GM19455 (cell line): Measurements from ENCODE around the gene AGBL3.

Experiments used
- ATAC-seq: cut with Tn5 transposase; IDR thresholded peaks from one replicate; pipeline ENCODE4 v1.9.1; 2021; ENCODE audit not compliant: unreplicated experiment

The AGBL3 gene

DNA sequence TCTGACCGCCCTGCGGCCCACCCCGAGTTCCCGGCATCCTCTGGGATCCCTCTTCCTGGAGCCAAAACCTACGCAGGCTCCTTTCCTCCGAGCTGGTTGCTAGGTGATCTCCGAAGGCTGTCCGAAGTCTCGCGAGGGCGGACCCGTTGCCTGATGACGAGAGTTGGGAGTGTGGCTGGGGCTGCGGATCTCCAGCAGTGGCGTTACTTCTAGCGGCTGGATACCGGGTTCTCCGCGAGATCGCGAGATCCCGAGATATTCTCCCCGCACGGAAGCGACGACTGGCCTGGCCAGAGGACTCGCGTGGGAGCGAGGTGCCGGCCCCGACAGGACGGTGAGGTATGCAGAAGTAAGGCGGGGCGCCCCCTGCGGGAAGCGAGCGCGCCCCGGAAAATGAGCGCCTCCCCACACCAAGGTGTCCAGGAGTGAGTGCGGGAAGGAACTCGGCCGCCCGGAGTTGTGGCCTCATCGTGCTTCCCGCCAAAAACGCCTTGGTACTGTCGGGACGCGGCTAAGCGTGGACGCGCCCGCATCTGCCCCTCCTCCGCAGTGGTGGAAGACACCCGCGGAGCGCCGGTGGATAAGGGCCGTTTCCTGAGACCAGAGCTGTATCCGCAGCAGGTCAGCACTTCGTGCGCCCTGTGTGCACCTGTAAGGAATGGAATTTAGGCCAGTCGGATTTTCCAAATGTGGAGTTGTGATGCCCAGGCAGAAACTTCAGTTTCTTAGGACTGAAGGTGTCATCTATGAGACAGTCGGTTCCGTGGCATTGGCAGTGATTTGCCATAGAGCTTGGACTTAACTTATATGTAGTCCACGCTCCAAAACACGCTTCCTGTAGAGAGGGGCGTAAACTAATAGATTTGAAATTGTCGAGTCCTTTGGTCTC lies at the start of gene AGBL3:
Gene AGBL3 (plus strand): TSS at position 146 of the 889 bp plus-strand sequence. CDS start 1,426 bp downstream, outside the sequence.
- peak; percentile 97 for ATAC-seq

DNA sequence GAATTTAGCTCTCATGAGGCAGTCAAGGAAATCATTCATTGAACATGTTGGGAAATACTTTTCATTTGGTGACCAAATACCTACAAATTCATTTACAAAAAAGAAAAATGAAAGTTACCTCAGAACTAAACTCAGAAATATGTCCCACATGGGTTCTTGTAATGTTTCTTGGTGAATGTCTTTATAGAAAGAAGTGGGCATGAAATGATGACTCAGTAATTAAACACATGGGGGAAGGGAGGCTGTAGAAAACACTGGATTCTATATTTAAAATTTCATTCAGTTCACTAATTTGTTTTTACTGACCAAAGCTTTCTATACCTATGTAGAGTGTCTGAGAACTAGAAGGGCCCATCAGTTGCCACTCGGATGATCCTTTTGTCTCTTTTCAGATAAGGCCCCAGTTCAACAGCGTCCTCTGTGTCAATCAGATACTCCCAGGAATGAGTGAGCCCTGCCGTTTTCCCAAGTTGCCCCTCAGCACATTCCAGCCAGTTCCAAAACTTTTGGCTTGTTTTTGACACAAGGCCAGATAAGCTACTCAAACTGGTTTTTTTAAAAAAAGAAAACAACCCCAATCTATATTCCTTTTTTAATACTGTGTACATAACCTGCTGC lies 49.3 kb upstream of the AGBL3 start:
- ATAC-seq: no peak

DNA sequence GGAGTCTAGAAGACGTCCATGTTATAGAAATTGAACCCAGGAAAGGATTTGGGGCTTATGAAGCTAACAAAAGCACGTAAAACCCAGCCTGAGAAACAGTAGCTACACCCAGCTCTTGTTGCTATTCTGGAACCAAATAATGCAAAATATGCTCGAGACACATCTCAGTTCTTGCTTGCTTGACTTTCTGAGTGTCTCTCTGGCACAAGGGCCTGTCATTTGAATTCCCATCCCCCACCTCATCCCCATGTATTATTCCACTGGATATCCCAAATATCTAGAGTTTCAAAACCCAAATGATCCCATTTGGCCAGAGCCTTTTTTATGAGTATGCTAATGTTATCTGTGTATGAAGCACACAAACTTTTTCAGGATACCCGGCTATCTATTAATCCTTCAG lies 48.2 kb upstream of the AGBL3 start:
- ATAC-seq: no peak

DNA sequence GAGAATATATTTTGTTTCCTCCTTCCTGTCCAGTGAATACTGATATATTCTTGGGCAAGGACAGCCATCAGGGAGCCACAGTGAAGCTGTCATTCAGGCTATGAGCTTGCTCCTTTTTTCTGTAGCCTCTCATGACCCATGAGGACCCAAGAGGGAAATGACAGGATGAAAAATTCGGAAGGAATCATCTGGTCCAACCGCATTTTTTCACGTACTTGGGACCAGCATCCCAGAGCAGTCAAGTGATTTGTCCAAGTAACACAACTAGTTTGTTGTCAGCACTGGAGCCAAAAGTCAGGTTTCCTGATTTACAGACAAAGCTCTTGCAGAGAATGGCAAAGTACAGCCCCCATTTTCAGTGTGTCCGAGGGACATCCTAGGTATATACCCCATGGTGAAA lies 47.2 kb upstream of the AGBL3 start:
- ATAC-seq: no peak

DNA sequence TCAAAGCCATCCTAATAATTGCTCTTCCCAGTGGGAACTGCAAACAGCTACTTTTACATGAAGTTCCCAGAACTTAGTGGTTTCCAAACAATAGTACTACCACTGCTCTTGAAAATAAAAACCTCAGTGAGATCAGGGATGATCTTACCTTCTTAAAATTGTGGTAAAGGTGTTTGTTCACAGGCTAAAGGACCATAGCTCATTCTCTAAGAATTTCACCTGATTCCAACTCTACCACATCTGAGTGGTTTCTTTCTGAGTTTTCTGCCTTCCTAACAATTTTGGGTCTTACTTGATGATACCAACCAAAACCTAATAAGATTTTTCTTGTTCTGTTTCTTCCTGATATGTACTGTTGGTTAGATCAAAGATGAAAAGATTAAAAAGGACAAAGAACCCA lies 45.6 kb upstream of the AGBL3 start:
- ATAC-seq: no peak

DNA sequence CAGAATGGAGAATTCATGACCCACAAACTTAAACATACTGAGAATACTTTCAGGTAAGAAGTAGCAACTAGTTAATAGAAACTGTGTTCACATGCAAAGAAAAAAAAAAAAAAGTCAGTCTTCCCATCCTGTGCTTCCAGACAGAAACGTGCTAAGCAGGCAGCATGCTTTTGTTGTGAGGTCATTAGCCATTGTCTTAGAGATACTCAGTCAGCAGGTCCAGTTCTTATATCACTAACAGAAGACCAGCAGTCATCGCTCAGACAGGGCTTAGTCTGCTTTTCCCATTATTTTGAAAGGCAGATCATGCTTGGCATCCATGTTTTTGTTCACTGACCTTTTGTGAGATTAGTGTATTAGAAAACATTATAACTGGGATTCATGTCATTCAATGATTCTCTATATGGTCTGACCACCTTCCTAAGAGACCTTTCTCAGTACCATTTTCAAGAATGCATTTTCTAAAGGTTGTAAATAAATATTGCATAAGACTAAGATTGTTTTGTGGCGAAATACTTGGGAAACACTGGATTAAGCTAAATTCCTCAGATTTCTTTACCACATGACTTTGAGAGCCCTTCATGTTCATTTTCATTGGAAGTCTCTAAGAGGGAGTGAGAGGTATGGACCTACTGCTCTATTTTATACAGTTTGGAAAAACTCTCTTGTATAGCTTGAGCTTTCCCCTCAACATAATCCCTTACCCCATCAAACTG lies 45.0 kb upstream of the AGBL3 start:
- no peak for ATAC-seq

DNA sequence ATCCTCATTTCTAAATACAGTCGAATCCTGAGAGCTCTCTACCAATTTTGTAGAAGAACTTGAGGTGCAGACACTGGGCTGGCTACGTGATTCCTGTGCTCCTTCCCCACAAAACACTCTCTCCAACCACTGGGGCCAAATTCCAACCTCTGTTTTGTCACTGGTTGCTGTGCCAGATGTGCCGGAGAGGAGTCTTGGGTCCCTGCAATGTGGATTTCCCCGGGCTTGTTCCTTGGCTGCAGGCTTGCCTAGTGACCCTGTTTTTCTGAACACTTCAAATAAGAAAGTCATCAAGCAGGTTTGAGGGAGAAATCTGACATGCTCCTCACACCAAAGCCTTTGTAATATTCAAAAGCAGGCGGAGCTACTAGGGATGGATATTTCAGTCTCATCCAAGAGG lies 44.4 kb upstream of the AGBL3 start:
- ATAC-seq: no peak

DNA sequence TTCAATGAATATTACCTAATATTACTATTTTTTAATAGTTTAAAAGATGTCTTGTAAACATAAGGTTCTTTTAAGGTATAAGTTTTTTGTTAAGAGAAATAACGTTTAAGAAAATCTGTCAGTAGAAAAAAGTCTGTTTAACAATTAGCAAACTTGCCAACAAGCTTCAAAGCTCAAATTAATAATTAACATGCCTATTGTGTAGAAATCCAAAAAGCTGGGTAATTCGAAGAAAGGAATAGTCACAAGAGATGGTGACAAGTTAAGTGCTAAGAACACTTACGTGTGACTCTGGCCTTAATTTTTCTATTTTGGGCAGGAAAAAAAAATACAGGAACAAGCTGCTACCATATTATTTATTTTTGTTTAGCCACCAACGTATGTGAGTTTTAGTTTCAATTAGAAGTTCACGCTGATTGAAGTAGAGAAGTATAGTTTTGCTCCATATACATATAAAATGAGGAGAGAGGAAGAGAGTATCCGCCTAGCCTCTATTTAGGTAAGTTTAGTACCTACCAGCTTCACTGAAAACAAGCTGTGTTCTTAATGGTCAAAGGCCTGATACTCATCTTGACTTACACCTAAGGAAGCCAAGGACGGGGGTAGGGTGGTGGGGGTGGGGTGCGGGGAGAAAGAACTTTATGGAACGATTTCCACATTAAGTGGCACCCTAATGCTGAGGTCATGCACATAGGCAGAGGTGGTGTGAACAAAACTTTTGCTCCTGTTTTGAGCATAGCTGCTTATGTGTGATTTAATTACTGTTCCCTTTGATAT lies 43.4 kb upstream of the AGBL3 start:
- ATAC-seq: no peak

DNA sequence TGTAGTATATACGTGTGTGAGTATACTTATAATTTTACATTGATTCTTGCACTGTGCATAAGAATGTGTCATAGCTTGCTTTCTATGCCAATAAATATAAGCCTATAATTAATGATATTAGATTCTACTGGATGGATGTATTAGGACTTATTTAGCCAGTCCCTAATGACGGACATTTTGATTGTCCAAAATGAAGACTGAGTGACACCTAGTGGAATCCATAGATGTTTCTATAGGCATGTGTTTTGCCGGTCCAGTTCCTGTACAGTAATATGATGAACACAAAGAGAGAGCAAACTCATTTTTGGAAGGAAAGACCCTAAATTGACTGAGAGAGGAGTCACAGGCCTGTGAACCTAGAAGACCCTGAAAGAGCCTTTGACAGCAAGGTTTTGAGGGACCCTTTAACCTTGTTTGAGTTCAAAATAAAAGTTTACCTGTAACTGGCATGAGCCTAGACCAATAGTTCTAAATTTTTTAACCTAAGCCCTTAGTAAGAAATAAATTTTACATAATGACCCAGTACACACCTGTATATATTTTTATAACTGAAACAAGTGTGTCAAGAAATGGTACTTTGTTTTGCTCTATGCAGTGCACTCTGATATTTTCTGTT lies 42.4 kb upstream of the AGBL3 start:
- no peak for ATAC-seq

DNA sequence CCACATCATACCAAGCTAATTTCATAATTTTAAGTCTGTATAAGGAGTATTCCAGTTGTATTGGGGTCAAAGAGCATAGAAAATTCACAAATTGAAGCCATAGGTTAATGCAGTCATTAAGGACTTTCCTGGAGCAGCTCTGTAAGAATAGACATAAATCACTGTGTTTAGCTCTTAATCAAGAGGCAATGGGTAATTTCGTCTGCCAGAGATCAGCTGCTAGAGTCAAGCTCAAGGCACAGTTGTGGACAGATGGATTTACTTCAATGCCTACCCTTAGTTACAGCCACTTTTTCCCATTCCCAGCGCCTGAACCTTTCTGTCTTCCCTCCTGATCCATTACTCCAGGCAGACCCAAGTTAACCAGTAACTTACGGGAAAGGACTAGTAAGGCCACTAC lies 40.6 kb upstream of the AGBL3 start:
- ATAC-seq: no peak

DNA sequence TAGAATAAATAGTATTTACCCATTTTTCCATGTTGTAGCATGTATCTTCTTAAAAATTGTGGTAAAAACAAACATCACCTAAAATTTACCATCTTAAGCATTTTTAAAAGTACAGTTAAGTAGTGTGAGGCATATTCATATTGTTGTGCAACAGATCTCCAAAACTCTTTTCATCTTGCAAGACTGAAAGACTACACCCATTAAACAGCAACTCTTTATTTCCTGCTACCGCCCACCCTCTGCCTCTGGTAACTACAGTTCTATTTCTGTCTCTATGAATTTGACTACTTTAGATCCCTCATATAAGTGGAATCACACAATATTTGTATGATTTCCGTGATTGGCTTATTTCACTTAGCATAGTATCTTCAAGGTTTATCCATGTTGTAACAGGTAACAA lies 40.0 kb upstream of the AGBL3 start:
- ATAC-seq: no peak

DNA sequence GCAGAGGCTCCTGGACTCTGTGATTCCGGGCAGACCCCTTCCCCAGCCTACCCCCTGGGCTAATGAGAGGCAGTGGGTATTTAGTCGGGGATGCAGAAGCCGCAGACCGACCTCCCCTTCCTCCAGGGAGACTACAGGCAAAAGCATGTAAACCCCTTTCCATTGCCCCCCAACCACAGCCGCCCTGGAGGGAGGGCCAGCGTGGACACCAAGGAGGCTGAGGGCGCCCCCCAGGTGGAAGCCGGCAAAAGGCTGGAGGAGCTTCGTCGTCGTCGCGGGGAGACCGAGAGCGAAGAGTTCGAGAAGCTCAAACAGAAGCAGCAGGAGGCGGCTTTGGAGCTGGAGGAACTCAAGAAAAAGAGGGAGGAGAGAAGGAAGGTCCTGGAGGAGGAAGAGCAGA lies 39.0 kb upstream of the AGBL3 start:
- ATAC-seq: no peak

DNA sequence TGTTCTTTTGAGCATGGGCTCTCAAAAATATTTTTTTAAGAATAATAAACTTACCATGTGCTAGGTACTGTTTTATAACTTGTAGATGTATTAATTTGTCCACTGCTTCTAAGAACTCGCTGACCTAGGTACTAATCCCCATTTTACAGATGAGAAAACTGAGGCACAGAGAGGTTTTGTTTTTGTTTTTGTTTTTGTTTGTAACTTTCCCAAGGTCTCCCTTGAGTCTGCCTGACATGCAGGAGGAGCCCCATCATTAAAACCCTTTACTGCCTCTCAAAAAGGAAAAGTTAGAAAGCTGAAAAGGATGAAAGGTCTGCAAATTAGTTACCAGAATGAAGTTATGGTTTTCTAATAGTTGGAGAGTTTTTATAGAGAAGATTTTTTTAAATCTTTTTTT lies 38.5 kb upstream of the AGBL3 start:
- no peak for ATAC-seq

DNA sequence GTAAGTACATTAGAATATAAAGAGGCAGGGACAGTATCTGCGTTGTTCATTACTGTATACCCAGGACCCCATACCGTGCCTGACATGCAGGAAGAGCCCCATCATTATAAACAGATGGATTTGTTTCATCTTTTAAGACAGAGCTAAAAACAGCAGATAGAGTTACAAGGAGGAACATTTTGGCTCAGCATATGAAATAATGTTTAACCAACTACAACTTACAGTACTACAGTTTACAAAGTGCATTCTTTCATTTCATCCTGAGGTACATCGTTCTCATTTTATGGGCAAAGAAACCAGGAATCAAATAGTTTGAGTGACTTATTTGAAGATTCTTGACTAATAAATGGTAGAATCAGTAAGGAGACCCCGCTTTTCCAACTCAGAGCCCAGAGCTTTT lies 38.1 kb upstream of the AGBL3 start:
- no peak for ATAC-seq

DNA sequence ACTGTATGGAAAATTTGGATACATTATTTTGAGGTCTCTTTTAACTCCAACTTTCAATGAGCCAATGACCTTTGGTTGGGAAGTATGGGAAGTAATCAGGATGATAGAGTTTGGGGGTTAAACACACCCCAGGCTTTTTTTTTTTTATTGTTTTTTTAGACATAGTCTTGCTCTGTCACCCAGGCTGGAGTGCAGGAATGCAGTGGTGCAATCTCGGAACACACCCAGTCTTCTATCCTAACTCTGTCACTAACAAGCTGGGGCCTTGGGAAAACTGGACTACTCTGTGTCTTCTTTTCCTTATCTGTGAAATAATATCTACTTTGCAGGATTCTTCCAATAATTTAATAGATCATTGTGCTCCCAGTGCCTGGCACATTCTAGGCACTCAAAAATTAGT lies 37.6 kb upstream of the AGBL3 start:
- no peak for ATAC-seq

DNA sequence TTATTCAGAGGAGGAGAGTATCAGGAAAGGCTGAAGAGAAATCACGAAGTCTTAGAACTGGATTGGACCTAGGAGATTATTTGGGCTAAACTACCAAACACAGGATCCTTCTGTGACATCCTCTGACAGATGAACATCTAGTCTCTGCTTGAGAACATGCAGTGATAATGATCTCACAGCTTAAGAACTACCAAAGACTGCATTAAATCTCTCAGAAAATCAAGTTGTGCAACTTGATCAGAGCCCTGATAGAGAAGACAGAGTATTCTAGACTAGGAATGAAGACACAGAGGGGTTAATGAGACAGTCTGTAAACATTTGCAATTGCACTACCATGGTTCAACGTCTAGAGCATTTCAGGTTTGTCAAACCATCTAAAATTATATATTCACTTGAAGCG lies 37.1 kb upstream of the AGBL3 start:
- ATAC-seq: no peak

DNA sequence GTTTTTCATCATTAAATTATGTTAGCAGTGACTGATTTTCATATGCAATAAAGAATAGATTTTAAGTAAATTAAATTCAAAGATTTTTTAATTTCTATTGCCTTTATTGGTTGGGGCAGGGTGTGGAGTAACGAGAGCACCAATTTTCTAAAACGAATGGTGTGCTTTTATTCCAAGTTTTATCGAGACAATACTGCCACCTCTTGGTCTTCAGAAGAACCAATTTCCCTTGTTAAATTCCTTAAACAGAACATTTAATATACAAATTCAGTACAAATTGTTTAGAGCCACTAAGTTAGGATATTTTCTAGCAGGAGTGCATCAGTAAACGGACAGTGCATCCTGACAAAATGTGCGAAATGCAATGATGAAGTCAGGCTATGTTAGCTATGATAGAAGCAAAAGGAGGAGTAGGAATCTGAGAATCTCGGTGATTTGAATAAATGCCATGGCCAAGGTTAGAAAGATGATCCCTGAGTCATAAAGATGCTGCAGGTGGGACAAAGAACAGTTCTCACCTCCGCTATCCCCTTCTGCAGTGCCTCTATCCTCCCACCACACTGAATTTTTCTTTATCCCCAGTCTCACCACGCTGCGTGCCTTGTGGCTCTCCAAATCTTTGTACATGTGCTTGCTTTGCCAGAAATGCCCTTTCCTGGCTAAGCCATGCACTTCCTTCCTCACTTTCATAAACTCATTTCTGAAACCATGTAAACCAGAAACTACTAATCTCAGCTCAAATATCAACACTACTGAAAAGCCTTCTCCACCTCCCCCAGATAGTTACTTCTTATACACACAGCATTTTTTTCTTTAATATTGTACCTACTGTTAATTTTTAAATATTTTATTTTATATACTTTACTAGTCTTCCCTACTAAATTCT lies 31.9 kb upstream of the AGBL3 start:
- no peak for ATAC-seq

DNA sequence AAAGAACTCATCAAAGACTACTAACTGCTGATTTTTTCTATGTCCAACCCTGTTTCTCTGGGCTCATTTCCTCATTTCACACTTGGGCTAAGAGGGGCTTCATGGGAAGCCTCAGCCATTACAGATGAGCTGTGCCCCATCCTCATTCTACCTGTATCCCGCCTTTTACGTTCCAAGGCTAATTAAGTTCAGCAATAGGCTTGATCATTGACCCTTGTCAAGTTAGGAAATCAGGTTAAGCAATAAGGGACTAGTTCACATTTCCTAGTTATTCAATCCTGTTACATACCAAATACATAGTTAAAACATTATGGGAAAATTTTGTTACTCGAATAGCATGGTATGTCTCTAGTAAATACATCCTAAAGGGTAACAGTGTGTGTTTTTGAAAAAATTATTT lies 29.3 kb upstream of the AGBL3 start:
- no peak for ATAC-seq

DNA sequence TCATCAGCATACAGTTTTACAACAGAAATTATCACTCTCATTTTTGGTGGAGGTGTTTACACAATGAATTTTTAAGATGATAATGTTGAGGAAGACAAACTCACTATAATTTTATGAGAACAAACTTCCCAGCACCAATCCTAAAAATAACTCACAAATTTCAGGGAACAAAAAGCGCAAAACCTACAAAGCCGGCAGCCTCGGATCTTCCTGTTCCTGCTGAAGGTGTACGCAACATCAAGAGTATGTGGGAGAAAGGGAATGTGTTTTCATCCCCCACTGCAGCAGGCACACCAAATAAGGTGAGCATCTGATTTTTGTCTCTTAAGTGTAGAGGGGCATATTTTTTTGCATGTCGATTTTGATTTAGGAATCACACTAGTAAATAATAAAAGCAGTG lies 26.5 kb upstream of the AGBL3 start:
- ATAC-seq: no peak

DNA sequence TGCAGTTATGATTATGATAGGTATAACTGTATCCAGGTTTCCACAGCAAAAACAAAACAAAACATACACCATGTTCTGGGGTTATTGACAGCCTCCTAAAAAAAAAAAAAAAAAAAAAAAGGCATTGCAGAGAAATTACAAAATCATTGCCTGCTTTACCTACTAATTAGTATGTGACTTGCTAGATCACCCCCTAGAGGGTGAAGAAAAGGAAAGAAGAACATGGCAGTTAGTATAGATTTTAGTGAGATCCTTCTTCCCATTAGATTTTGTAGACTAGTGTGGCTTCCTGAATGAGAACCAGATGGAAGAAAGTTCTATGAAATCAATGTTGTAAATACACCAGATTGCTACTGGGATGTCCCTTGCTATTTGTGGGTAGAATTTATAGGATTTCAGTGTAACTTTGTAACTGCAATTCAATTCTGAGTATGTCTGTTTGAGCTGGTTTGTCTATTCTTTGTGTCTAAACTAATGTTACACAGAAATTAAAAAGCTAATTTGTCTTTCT lies 24.0 kb upstream of the AGBL3 start:
- ATAC-seq: no peak
